Inflammatory macrophage (primary cell): ENCODE measurements around the gene HBS1L.
A peak's percentile ranks its signal among the peaks of the same experiment; 100 is the strongest.

ENCODE experiments used
- DNase-seq, 2 donors: peaks; one replicate each; pipeline ENCODE4 v3.0.0-alpha.2; 2020 to 2022

HBS1L gene

DNA sequence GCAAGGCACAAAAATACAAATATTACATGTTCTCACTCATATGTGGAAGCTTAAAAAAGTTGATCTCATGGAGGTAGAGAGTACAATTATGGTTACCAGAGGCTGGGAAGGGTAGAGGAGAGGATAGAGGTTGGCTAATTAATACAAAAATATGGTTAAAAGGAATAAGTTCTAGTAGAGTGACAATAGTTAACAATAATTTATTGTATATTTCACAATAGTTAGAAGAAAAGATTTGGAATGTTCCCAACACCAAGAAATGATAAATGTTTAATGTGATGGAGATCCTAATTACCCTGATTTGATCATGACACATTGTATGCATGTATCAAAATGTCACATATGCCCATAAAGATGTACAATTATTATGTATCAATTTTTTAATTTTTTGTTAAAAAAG is 106.5 kb downstream of the HBS1L start:
- no peak for DNase-seq

- DNase-seq = no peak
Measured at GRCh38 chr6:134945045-134945444, 109.6 kb downstream of the HBS1L start.

DNA sequence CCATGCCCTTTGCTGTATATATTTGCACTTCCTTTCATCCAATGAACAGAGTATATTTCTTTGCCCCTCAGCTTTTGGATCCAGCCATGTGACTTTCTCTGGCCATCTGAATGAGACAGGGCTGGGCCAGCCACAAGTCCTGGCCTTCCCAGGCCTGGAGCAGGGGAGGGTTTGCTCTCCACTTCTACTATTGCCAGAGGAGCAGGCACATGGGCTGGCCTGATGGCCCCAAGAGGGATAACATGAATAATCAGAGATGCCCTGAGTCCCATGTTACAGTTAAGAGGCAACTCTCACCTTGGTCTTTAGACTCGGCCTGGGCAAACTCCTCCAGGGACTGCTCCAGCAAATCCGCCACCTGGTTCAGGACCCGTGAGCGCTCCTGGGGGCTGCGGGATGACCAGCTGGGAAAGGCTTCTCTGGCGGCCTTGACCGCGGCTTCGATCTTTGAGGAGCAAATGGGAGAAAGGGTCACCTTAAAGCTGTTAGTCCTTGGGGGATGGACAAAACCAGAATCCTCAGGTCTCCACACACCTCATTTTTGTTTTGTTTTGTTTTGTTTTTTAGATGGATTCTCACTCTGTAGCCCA is 111.0 kb downstream of the HBS1L start:
- no peak for DNase-seq

DNA sequence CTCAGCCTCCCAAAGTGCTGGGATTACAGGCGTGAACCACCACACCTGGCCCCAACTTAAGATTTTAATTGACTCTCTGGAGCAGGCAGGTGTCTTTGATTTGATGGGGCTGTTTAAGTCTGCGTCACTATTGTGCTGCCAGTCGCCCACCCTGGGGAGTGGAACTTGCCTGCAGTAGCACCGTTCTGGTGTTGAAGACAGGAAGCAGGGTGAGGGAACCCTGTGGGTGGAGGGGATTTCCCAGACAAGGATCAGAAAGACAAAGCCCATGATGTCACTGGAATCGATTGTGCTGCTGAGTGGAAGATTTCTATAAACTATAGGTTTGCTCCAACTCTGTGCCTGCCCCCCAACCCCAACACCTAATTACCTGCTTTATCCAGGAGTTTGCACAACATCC is 115.7 kb downstream of the HBS1L start:
- DNase-seq = peak; percentile 5 to 31

DNA sequence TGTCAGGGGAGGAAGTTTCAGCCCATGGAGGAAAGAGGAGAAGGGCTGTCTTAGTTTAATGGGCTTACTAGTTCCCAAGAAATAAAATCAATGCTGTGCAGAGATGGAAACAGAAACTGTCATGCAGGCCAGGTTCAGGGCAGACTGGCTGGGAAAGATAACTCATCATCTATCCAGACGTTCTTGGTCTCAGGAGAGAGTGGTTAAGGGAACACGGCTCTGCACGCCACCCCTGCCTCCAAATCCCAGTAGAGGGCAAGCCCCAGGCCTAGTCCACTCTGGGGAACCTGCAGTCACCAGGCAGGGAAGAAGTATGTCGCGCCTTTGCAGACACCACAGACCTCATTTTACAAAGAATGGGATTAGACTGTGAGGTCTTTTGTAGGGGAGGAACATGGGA is 117.2 kb downstream of the HBS1L start:
- no peak for DNase-seq

DNA sequence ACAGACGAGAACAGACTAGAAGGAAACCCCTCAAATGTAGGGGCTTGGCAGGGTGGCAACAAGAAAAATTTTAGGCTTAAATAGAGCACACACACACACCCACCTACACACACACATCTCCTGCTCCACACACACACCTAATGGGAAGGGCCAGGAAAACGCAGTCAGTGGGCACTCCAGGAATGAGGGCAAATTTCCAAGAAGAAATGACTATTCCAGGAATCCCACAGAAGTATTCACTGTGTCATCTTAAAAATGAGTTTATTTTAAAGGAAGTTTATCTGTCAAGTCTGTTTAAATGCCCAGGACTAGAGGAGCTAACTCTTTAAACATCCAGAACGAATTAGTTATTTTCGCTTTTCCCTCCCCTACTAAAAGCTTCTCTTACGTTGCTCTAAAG is 117.7 kb downstream of the HBS1L start:
- DNase-seq = no peak

GRCh38 chr6:134936476-134936875 is 118.1 kb downstream of the HBS1L start:
- no peak for DNase-seq

DNA sequence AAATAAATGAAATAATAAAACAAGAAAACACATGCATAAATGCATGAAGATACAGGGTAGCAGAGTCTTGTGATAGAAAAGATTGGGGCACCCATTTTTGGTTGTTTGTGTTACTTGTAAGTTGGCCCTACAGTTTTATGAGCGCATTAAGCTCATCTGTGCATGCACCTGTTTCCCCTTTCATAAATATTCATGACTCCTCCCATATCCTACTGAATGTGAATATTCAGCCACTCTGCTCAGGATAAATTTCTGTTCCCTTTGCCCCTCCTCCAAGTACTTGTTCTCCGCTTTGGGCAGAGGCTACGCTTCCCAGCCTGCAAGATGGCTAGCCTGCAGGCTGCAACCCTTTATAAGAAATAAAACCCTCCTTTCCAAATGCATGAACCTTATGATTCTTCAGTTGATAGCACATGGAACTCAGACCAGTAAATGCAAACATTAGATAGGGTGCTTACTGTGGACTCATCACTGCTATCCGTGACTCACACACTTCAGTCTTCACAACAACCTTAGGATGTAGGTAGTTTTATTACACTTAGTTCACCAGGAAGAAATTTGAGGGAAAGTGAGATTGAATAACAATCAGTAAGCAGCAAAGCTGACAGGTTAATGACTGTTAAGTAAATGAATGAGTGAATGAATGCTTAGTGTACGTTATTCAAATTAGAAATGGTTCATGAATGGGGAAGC is 119.7 kb downstream of the HBS1L start:
- no peak for DNase-seq

DNA sequence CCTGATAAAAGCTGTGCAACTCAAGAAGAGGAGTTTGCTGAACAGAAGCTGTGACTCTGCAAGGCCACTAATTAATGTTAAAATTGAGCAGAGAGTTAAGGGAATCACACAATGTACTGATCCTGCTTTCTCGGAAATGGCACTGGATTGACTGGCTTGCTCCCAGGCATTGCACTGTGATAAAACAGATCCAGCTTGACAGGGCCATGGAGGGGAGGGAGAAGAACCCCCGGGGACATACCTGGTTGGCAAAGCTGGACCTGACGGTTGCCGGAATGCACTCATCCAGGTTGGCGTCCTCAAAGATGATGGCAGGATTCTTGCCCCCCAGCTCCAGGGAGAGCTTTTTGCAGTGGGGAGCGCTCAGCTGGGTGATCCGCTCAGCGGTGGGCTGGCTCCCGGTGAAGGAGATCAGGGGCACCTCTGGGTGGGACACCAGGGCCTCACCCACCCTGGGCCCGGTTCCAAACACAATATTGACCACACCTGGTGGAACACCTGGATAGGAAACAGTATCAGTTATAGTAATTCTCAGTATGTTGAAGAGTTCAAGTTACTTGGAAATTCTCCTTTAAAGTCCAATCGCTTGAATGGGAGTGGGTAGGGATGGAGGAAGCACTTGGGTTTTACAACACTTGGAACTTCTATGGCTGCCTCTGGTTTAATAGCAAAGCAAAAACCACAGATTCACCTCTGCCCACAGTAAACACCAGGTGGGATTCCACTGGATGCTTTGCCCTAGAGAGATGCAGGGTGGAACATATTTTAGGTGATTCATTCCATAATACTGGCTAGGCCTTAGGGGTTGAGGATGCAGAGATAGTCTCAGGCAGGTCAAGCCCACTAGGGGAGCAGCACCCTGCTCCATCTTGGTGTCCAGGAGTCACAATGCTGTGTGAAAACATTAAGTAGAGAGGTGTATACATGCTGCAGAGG is 121.8 kb downstream of the HBS1L start:
- no peak for DNase-seq

GRCh38 chr6:134932098-134932497 is 122.5 kb downstream of the HBS1L start:
- DNase-seq = no peak

GRCh38 chr6:134930463-134930862 is 124.2 kb downstream of the HBS1L start:
- no peak for DNase-seq

DNA sequence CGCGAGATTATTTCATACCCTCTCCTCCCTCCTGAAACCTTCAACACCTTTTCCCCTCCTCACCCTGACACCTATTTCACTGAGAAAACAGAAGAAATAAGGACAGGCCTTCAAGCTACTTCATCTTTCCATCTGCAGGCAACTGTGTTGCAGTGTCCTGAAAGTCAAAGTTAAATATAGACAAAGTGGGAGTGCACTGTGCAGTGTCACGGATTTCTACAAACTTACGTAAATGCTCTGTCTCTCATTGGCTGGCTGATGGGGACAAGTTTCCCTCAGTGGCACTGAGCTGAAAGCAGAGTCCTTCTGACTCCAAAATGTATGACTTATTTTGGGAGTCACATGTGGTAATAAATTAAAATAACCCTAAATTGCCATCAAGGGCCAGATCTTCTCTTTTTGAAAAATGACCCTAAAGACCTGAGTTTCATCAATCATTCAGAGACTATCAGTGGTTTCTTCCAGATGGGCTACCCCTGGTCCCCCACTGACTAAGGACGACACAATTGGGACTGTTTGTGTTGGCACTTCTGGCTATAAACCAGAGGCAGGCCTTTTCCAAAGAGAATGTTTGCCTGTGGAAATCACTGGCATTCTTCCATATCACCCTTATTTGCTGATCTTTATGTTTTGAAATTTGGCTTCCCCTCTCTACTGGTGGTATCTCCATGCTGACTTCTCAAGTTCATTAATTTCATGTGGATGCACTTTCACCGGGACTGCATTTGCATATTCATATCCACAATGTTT is 126.3 kb downstream of the HBS1L start:
- DNase-seq = no peak

GRCh38 chr6:134925800-134926199 is 128.8 kb downstream of the HBS1L start:
- DNase-seq = no peak

- DNase-seq = no peak
Measured at GRCh38 chr6:134921721-134922261, 132.8 kb downstream of the HBS1L start.

DNA sequence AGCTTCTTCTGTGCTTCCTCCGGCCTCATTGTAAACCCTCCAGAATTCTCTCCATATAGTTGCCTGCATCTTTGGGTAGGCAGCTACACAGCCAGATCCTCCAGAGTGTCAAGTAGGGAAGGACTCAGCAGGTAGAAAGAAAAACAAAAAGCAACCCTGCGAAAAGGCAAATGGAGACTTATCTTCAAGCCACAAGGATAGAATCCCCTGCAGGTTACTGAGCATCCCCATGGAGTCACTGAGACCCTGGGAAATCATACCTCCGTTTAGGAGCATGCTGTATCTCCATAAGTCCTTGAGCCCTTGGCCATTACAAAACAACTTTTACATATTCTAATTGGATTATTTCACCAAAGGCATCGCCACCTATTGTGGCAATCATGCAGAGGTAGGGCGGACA is 133.3 kb downstream of the HBS1L start:
- no peak for DNase-seq

DNA sequence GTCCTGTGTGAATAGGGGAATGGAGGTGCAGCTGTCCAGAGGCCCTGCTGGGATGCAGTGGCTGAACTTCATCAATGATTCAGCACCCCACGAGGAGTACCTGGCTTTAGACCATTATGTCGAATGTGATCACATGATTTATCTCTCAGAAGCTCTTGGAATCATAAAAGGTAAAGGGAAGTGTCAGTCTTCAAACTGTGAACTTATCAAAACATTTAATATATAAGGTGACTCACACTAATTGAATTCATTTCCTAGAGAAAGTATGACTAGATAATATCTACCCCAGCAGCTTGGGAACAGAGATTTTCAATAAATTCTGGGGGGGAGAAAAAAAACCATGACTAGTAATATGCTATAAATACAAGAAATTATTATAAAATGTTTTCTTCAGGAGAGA is 134.2 kb downstream of the HBS1L start:
- no peak for DNase-seq

GRCh38 chr6:134918418-134918961 is 136.1 kb downstream of the HBS1L start:
- DNase-seq = no peak

GRCh38 chr6:134911547-134911946 is 143.1 kb downstream of the HBS1L start:
- DNase-seq = no peak

DNA sequence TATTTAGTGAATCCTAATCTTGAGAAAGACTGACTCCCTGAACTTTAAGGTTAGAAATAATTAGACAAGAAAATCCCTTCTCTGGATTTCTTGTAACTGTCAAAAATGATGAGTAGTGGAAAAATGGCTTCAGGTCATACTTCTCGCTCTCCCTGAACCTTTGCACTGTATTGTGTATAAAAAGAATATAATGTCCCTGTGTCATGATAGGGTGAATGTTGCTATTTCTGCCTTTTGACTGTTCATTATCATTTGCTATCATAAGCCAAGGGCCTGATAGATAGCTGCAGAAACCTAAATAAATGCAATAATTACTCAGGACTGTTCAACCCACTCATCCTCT is 144.1 kb downstream of the HBS1L start:
- DNase-seq = no peak
